A549 (cell line): ENCODE results near the gene AQP5. TPM values are rescaled to one million over a fixed set of nuclear protein-coding genes. Genes with fewer than 3 reads are reported as not detected.

Experiments used
- ATAC-seq, 2 experiments: fragments of 200-7000 bp in 1 of 2; fragments of >200 bp in 1 of 2; cut with Nextera tagmentation in 1 of 2; cut with Tn5 transposase in 1 of 2; 3 replicates each; pipeline versions ENCODE4 v1.8.0 to v1.9.1; 2018 to 2020; ENCODE audit warnings: mild to moderate bottlenecking in 1 of 2, moderate library complexity in 1 of 2
- CTCF ChIA-PET: fragments of 300-600 bp; sonication (Branson Sonifier 250); formaldehyde crosslinking; extraction: SDS; loops from one replicate; lab custom pipeline; 2021; ENCODE audit warnings: antibody characterized with exemption, inconsistent platforms; lab: Yijun Ruan, JAX
- POLR2A ChIA-PET: fragments of 350-600 bp; formaldehyde crosslinking; extraction: SDS; loops from one replicate; lab custom pipeline; 2021; ENCODE audit warnings: antibody characterized with exemption, inconsistent platforms; lab: Yijun Ruan, JAX
- DNase-seq, 2 experiments: peaks; one replicate each; pipeline versions ENCODE4 v3.0.0 to v3.0.0-alpha.2; 2011 to 2016; ENCODE audit warnings: low read depth in 1 of 2, low spot score in 1 of 2
- FAIRE-seq: peaks from 2 replicates; lab custom pipeline; 2011; peaks lifted over from hg19 to GRCh38; lab: Jason Lieb, UNC
- H3K27ac ChIP-seq, 2 experiments: fragments of >200 bp; sonication (Bioruptor Twin); formaldehyde crosslinking; 3 replicates each; pipeline ENCODE4 v1.5.1; 2016 to 2017
- H3K4me1 ChIP-seq: fragments of >200 bp; sonication (Bioruptor Twin); formaldehyde crosslinking; 3 replicates; pipeline ENCODE4 v1.6.1; 2016
- H3K4me2 ChIP-seq: fragments of >200 bp; sonication (Bioruptor Twin); formaldehyde crosslinking; 3 replicates; pipeline ENCODE4 v1.6.1; 2016
- H3K4me3 ChIP-seq: fragments of >200 bp; sonication (Bioruptor Twin); formaldehyde crosslinking; 3 replicates; pipeline ENCODE4 v1.5.1; 2016
- H3K9me3 ChIP-seq: fragments of >200 bp; sonication (Bioruptor Twin); formaldehyde crosslinking; 3 replicates; pipeline ENCODE4 v1.6.1; 2016
- CBX8 ChIP-seq: fragments of 200-600 bp; sonication (generic); IDR thresholded peaks from 2 replicates; pipeline ENCODE4 v1.6.1; 2016
- CEBPB ChIP-seq, 2 experiments: fragments of >200 bp in 1 of 2; sonication (Bioruptor Twin) in 1 of 2; formaldehyde crosslinking in 1 of 2; IDR thresholded peaks; 2 replicates each; pipeline ENCODE4 v1.6.1; 2012 to 2016
- CHD2 ChIP-seq: fragments of 150-350 bp; IDR thresholded peaks from 2 replicates; pipeline ENCODE4 v1.6.1; 2014; ENCODE audit warnings: low read length; ENCODE audit not compliant: partially characterized antibody
- EHMT2 ChIP-seq: fragments of 200-600 bp; sonication (generic); IDR thresholded peaks from 2 replicates; pipeline ENCODE4 v1.6.1; 2016; ENCODE audit warnings: antibody characterized with exemption, low read depth, mild to moderate bottlenecking, moderate library complexity
- EP300 ChIP-seq, 2 experiments: fragments of >200 bp; sonication (Bioruptor Twin); formaldehyde crosslinking; IDR thresholded peaks; 2 replicates in 1 of 2; 3 replicates in 1 of 2; pipeline ENCODE4 v1.6.1; 2016 to 2017
- FOSL2 ChIP-seq, 2 experiments: fragments of 450-650 bp in 1 of 2; fragments of >200 bp in 1 of 2; sonication (Bioruptor Twin) in 1 of 2; formaldehyde crosslinking; IDR thresholded peaks; 2 replicates each; pipeline versions ENCODE4 v1.5.0 to v1.6.1; 2016 to 2020; ENCODE audit warnings: mild to moderate bottlenecking in 1 of 2, moderate library complexity in 1 of 2
- FOXS1 ChIP-seq: fragments of 250-450 bp; sonication (Bioruptor Pico); IDR thresholded peaks from 2 replicates; pipeline ENCODE4 v1.5.0; 2020; ENCODE audit warnings: mild to moderate bottlenecking, moderate library complexity
- HDAC2 ChIP-seq: fragments of 200-600 bp; sonication (generic); IDR thresholded peaks from 2 replicates; pipeline ENCODE4 v1.6.1; 2016
- HEYL ChIP-seq: fragments of 250-450 bp; sonication (Bioruptor Pico); IDR thresholded peaks from 2 replicates; pipeline ENCODE4 v1.8.0; 2021; ENCODE audit warnings: mild to moderate bottlenecking, moderate library complexity
- HOXB13 ChIP-seq: fragments of 250-450 bp; sonication (Bioruptor Pico); IDR thresholded peaks from 2 replicates; pipeline ENCODE4 v1.5.0; 2020; ENCODE audit warnings: low read depth, mild to moderate bottlenecking, moderate library complexity
- JUN ChIP-seq, 2 experiments: fragments of >200 bp; sonication (Bioruptor Twin); formaldehyde crosslinking; IDR thresholded peaks; 2 replicates in 1 of 2; 3 replicates in 1 of 2; pipeline ENCODE4 v1.6.1; 2016 to 2017
- KDM5A ChIP-seq: fragments of 200-600 bp; sonication (generic); IDR thresholded peaks from 2 replicates; pipeline ENCODE4 v1.6.1; 2016; ENCODE audit warnings: antibody characterized with exemption, mild to moderate bottlenecking
- MAFK ChIP-seq: fragments of 450-650 bp; IDR thresholded peaks from 2 replicates; pipeline ENCODE4 v1.6.1; 2014; ENCODE audit not compliant: partially characterized antibody
- MYC ChIP-seq: IDR thresholded peaks from 2 replicates; pipeline ENCODE4 v1.6.1; 2012; ENCODE audit warnings: mild to moderate bottlenecking, inconsistent platforms, low read length, improper control_type of control experiment, borderline replicate concordance
- NFE2L2 ChIP-seq: fragments of 150-350 bp; conservative IDR thresholded peaks from 2 replicates; pipeline ENCODE4 v1.6.1; 2014; ENCODE audit warnings: low read length
- NR3C1 ChIP-seq: fragments of >200 bp; sonication (Bioruptor Twin); formaldehyde crosslinking; IDR thresholded peaks from 3 replicates; pipeline ENCODE4 v1.6.1; 2017
- RARB ChIP-seq: fragments of 250-450 bp; sonication (Bioruptor Pico); IDR thresholded peaks from 2 replicates; pipeline ENCODE4 v1.8.0; 2021; ENCODE audit warnings: mild to moderate bottlenecking, moderate library complexity
- RNF2 ChIP-seq: fragments of 200-600 bp; sonication (generic); IDR thresholded peaks from 2 replicates; pipeline ENCODE4 v1.6.1; 2016; ENCODE audit warnings: low read depth, mild to moderate bottlenecking, antibody characterized with exemption, moderate library complexity, borderline replicate concordance
- SMC3 ChIP-seq: fragments of >200 bp; sonication (Bioruptor Twin); formaldehyde crosslinking; IDR thresholded peaks from 3 replicates; pipeline ENCODE4 v1.6.1; 2018; ENCODE audit warnings: inconsistent platforms
- ZSCAN20 ChIP-seq: fragments of 250-450 bp; sonication (Bioruptor Pico); IDR thresholded peaks from 2 replicates; pipeline ENCODE4 v1.8.0; 2022; ENCODE audit warnings: mild to moderate bottlenecking, moderate library complexity
- WGBS: methylation state at CpG from one replicate; pipeline ENCODE4 v1.1.6; 2017; ENCODE audit errors: missing lambda C conversion rate; 5-methylcytosine and 5-hydroxymethylcytosine counted together
- polyA plus RNA-seq, 4 experiments: library from polyadenylated mRNA; depleted of rRNA in 3 of 4; stranded (reverse); fragments of >200 nt; fragmentation: RNase III in 1 of 4; extraction: RNeasy Plus Mini Kit Qiagen cat#74134 plus additional on column Dnase treatment in 1 of 4; gene quantifications; 2 replicates in 3 of 4; 3 replicates in 1 of 4; pipeline ENCODE4 v1.2.3, GENCODE V29; 2011 to 2017
- TF ChIP-seq, protein P1 (sequence below): IDR thresholded peaks from 2 replicates; pipeline ENCODE4 v1.6.1; 2012
- TF ChIP-seq, protein P2 (sequence below): fragments of >200 bp; sonication (Bioruptor Twin); formaldehyde crosslinking; IDR thresholded peaks from 3 replicates; pipeline ENCODE4 v1.6.1; 2016
- TF ChIP-seq, protein P3 (sequence below): IDR thresholded peaks from 2 replicates; pipeline ENCODE4 v1.6.1; 2012; ENCODE audit warnings: low read depth, borderline replicate concordance
- TF ChIP-seq, protein P4 (sequence below): fragments of 250-450 bp; sonication (Bioruptor Pico); IDR thresholded peaks from 2 replicates; pipeline ENCODE4 v1.5.0; 2020; ENCODE audit warnings: low read depth, mild to moderate bottlenecking, moderate library complexity

Gene AQP5
- polyA plus RNA-seq, 2 of the 4 experiments (the other 2 are of a cell fraction), result not detected

DNA sequence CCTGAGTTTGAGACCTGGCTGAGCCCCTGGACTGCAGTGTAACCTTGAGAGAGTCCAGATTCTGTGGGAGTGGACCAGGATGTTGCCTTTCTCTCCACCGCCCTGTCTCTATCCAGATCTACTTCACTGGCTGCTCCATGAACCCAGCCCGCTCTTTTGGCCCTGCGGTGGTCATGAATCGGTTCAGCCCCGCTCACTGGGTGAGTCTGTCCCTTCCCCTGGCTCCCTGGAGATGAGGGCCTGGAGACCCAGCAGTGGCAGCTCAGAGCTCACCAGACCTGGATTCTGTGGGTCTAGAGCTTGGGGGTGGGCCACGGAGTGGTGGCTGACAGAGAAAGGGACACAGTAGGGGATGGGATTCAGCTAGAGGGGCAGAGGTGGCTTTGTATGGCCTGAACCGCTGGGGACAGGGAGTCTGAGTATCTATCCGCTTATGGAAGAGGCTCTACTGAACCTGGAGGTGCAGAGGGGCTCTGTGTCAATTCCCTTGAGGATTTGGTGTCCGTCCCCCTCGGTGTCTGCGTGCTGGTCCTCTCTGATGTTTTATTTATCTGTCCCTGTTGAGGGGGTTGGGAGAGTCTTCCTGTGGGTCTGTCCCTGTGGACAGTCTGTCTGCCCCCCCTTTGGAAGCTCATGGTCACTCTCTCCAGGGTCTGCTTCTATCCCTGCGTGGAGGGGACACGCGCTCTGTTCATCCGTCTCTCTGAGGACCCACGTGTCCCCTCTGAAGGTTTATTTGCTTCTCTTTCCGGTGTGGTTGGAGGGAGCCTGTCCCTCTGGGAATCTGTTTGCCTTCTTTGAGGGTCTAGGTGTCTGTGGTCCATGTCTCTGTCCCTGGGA is 2.5 kb downstream of the AQP5 start:
- FAIRE-seq, result no peak
- no peak for TF ChIP-seq SMC3
- no peak for TF ChIP-seq NR3C1
- no peak for TF ChIP-seq EP300 (IDR thresholded peaks at IDR 0.05)
- TF ChIP-seq RNF2, result no peak
- H3K4me1 ChIP-seq, result peaks cover 30% of the 10 kb centered on the region
- no peaks in the 10 kb centered on the region for H3K9me3 ChIP-seq
- H3K27ac ChIP-seq, result peak overlapping the region in 1 of 2 experiments; percentile 74; a peak in 3 of 6 replicates
- ChIA-PET CTCF (interaction anchor here (1.0 to 29.8 kb wide), 13 partner anchors 8 to 186 kb away, joined by 3 to 708 read pairs (median 7); partner anchors contain the start of genes AQP2, ASIC1 and SMARCD1), POLR2A (no interaction called here)
- H3K4me3 ChIP-seq, result no peak overlapping the region
- no peak overlapping the region for H3K4me2 ChIP-seq
- no peak for ATAC-seq
- WGBS, result 91% methylated on average over 16 of the region's 17 CpGs
- no peak for DNase-seq

DNA sequence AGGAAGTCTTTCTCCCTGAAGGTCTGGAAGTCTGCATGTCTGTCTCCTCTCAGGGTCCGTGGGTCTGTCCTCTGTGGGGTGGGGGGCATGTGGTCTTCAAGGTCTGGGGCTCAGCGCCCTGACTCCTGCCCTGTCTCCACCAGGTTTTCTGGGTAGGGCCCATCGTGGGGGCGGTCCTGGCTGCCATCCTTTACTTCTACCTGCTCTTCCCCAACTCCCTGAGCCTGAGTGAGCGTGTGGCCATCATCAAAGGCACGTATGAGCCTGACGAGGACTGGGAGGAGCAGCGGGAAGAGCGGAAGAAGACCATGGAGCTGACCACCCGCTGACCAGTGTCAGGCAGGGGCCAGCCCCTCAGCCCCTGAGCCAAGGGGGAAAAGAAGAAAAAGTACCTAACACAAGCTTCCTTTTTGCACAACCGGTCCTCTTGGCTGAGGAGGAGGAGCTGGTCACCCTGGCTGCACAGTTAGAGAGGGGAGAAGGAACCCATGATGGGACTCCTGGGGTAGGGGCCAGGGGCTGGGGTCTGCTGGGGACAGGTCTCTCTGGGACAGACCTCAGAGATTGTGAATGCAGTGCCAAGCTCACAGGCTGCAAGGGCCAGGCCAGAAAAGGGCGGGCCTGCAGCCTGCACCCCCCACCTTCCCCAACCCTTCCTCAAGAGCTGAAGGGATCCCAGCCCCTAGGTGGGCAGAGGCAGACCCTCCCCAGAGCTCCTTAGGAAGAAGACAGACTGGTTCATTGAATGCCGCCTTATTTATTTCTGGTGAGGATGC is 3.4 kb downstream of the AQP5 start:
- ATAC-seq, result no peak
- no peak overlapping the region for H3K27ac ChIP-seq
- FAIRE-seq, result no peak
- TF ChIP-seq, protein P1, sequence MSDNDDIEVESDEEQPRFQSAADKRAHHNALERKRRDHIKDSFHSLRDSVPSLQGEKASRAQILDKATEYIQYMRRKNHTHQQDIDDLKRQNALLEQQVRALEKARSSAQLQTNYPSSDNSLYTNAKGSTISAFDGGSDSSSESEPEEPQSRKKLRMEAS, result no peak
- TF ChIP-seq FOSL2 (IDR thresholded peaks at IDR 0.05), result no peak
- TF ChIP-seq FOSL2 (CRISPR knock-in tag; IDR thresholded peaks at IDR 0.05), result no peak
- TF ChIP-seq CBX8, result no peak
- no peak for TF ChIP-seq JUN (IDR thresholded peaks at IDR 0.05)
- TF ChIP-seq MAFK, result no peak
- no peak for TF ChIP-seq RARB (CRISPR knock-in tag)
- TF ChIP-seq HDAC2, result no peak
- TF ChIP-seq MYC, result no peak
- TF ChIP-seq, protein P2, sequence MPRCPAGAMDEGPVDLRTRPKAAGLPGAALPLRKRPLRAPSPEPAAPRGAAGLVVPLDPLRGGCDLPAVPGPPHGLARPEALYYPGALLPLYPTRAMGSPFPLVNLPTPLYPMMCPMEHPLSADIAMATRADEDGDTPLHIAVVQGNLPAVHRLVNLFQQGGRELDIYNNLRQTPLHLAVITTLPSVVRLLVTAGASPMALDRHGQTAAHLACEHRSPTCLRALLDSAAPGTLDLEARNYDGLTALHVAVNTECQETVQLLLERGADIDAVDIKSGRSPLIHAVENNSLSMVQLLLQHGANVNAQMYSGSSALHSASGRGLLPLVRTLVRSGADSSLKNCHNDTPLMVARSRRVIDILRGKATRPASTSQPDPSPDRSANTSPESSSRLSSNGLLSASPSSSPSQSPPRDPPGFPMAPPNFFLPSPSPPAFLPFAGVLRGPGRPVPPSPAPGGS, result no peak
- TF ChIP-seq HOXB13 (CRISPR knock-in tag), result no peak
- TF ChIP-seq HEYL, result no peak
- no peak for TF ChIP-seq EHMT2
- TF ChIP-seq, protein P3, sequence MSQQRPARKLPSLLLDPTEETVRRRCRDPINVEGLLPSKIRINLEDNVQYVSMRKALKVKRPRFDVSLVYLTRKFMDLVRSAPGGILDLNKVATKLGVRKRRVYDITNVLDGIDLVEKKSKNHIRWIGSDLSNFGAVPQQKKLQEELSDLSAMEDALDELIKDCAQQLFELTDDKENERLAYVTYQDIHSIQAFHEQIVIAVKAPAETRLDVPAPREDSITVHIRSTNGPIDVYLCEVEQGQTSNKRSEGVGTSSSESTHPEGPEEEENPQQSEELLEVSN, result no peak
- TF ChIP-seq CEBPB (IDR thresholded peaks at IDR 0.05), result no peak
- no peak for TF ChIP-seq CHD2
- ChIA-PET CTCF (interaction anchor here (0.6 to 29.8 kb wide), 10 partner anchors 9 to 348 kb away, joined by 3 to 708 read pairs (median 90); partner anchors contain the start of genes AQP2, ASIC1 and SMARCD1), POLR2A (no interaction called here)
- DNase-seq, result no peak
- no peak overlapping the region for H3K4me2 ChIP-seq
- H3K4me3 ChIP-seq, result no peak overlapping the region
- 61% methylated on average over 13 of the region's 13 CpGs for WGBS
- H3K9me3 ChIP-seq, result no peaks in the 10 kb centered on the region
- peaks cover 22% of the 10 kb centered on the region for H3K4me1 ChIP-seq

DNA sequence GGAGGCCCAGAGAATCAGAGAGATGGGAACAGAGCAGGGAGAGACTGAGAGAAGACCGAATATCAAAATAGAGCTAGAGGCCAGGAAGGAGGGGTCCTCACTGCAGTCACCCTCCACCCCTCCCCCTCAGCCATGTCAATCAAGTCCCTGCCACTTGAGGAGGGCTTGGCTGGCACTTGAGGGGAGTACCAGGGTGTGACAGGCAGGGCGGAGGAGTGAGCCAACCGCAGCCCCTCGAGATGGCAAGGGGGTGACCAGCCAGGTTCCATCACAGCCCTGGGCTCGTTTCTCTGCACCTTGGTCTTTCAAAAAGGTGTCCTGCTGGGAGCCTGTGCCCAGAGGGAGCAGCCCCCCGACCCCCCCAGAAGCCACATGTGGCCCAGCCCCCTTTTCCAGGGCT is 4.2 kb downstream of the AQP5 start:
- no peak overlapping the region for H3K4me2 ChIP-seq
- no peak for ATAC-seq
- H3K9me3 ChIP-seq, result no peaks in the 10 kb centered on the region
- peaks cover 16% of the 10 kb centered on the region for H3K4me1 ChIP-seq
- TF ChIP-seq, protein P4, sequence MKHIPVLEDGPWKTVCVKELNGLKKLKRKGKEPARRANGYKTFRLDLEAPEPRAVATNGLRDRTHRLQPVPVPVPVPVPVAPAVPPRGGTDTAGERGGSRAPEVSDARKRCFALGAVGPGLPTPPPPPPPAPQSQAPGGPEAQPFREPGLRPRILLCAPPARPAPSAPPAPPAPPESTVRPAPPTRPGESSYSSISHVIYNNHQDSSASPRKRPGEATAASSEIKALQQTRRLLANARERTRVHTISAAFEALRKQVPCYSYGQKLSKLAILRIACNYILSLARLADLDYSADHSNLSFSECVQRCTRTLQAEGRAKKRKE (CRISPR knock-in tag), result no peak
- TF ChIP-seq JUN (IDR thresholded peaks at IDR 0.05) (no peak), CBX8 (no peak), SMC3 (no peak), KDM5A (no peak), FOXS1 (CRISPR knock-in tag) (no peak), ZSCAN20 (no peak), NR3C1 (no peak), NFE2L2 (no peak)
- TF ChIP-seq, all 56 proteins: peak for 0
- CTCF ChIA-PET, result interaction anchor here (0.6 to 29.8 kb wide), 30 partner anchors 9 to 349 kb away, joined by 3 to 708 read pairs (median 14); partner anchors contain the start of genes AQP2, ASIC1 and SMARCD1
- DNase-seq (no peak), FAIRE-seq (no peak)
- 61% methylated on average over 6 of the region's 6 CpGs for WGBS
- Histone ChIP-seq H3K27ac (no peak overlapping the region), H3K4me3 (no peak overlapping the region)
- POLR2A ChIA-PET, result no interaction called here
